Measurements from ENCODE around the gene CHN2. TPM values are rescaled to one million over a fixed set of nuclear protein-coding genes. Genes with fewer than 3 reads are reported as not detected.

The CHN2 gene
- total and polyA plus RNA-seq, 8 donors: 8.2 to 32.9 (median 24.0) TPM

- peaks cover 0 to 8% (median 8%) of the 10 kb centered on the region in 3 donors for H3K4me1 ChIP-seq
- ATAC-seq (peak in 2 of 4 donors; percentile 17 to 26), DNase-seq (peak in 2 of 6 donors; percentile 33 to 43), FAIRE-seq (no peak)
- 84 to 86% methylated on average over 11 of the region's 11 CpGs for WGBS, 2 donors
- intact Hi-C loops (cut with DNase I): no loop called here
- no peaks in the 10 kb centered on the region for H3K27me3 ChIP-seq
- H3K36me3 ChIP-seq: no peaks in the 10 kb centered on the region
- TF ChIP-seq CTCF (IDR thresholded peaks at IDR 0.05): no peak
- no peak overlapping the region for H3K27ac ChIP-seq
- H3K4me3 ChIP-seq: no peak overlapping the region
- H3K9me3 ChIP-seq: no peaks in the 10 kb centered on the region
Measured at GRCh38 chr7:29228289-29229011, 33.9 kb downstream of the CHN2 start.

- H3K36me3 ChIP-seq: no peaks in the 10 kb centered on the region
- FAIRE-seq (no peak), DNase-seq (no peak), ATAC-seq (no peak)
- no peak overlapping the region for H3K4me3 ChIP-seq
- intact Hi-C loops (cut with DNase I): no loop called here
- no peak for TF ChIP-seq CTCF (IDR thresholded peaks at IDR 0.05)
- 94 to 97% methylated on average over 2 of the region's 2 CpGs for WGBS, 2 donors
- no peaks in the 10 kb centered on the region for H3K9me3 ChIP-seq
- peaks cover 0 to 8% (median 8%) of the 10 kb centered on the region in 3 donors for H3K4me1 ChIP-seq
- H3K27ac ChIP-seq: no peak overlapping the region
- no peaks in the 10 kb centered on the region for H3K27me3 ChIP-seq
Measured at GRCh38 chr7:29229066-29229465, 34.5 kb downstream of the CHN2 start.

GRCh38 chr7:29229946-29230345 lies 35.4 kb downstream of the CHN2 start:
- DNase-seq (no peak), FAIRE-seq (no peak), ATAC-seq (no peak)
- Histone ChIP-seq H3K9me3 (no peaks in the 10 kb centered on the region), H3K4me1 (peaks cover 6 to 12% (median 8%) of the 10 kb centered on the region in 3 donors), H3K27ac (no peak overlapping the region), H3K27me3 (no peaks in the 10 kb centered on the region), H3K4me3 (no peak overlapping the region), H3K36me3 (no peaks in the 10 kb centered on the region)
- no peak for TF ChIP-seq CTCF (IDR thresholded peaks at IDR 0.05)
- intact Hi-C loops (cut with DNase I): no loop called here
- 64 to 65% methylated on average over 3 of the region's 3 CpGs for WGBS, 2 donors

- no peak for TF ChIP-seq CTCF (IDR thresholded peaks at IDR 0.05)
- Histone ChIP-seq H3K36me3 (no peaks in the 10 kb centered on the region), H3K9me3 (no peaks in the 10 kb centered on the region), H3K27ac (no peak overlapping the region), H3K4me3 (no peak overlapping the region), H3K27me3 (no peaks in the 10 kb centered on the region), H3K4me1 (peaks cover 6 to 15% (median 8%) of the 10 kb centered on the region in 3 donors)
- WGBS, 2 donors: 44 to 47% methylated on average over 6 of the region's 6 CpGs
- FAIRE-seq (no peak), ATAC-seq (peak; percentile 80 to 89 (median 86)), DNase-seq (peak in 2 of 6 donors; percentile 37 to 44)
- intact Hi-C loops (cut with DNase I): no loop called here
Measured at GRCh38 chr7:29230871-29231345, 36.3 kb downstream of the CHN2 start.

GRCh38 chr7:29231671-29232232 lies 37.2 kb downstream of the CHN2 start:
- no peaks in the 10 kb centered on the region for H3K36me3 ChIP-seq
- H3K27ac ChIP-seq: no peak overlapping the region
- TF ChIP-seq CTCF (IDR thresholded peaks at IDR 0.05): no peak
- no peaks in the 10 kb centered on the region for H3K27me3 ChIP-seq
- H3K4me1 ChIP-seq: peaks cover 6 to 15% (median 8%) of the 10 kb centered on the region in 3 donors
- ATAC-seq (no peak), DNase-seq (no peak), FAIRE-seq (no peak)
- no peaks in the 10 kb centered on the region for H3K9me3 ChIP-seq
- no peak overlapping the region for H3K4me3 ChIP-seq
- WGBS, 2 donors: 77 to 83% methylated on average over 4 of the region's 4 CpGs
- intact Hi-C loops (cut with DNase I): no loop called here
